Activated CD8-positive, alpha-beta memory T cell treated with anti-CD3 and anti-CD28 coated beads, Interleukin-2, amount 10 ng/mL, durations not matched to agents 7 days and 5 days (primary cell): Measurements from ENCODE around the gene CDRT15. TPM values are rescaled to one million over a fixed set of nuclear protein-coding genes. Genes with fewer than 3 reads are reported as not detected.
"Not testable (repeated sequence)": the region's sequence is repeated elsewhere in the genome, so short reads cannot be mapped to it uniquely, and the experiment has no call there.

ENCODE experiments used
- ATAC-seq: fragments of 150-1000 bp; cut with Tn5 transposase; one replicate; pipeline ENCODE4 v1.10.0; 2021; ENCODE audit warnings: moderate library complexity
- CTCF ChIA-PET: fragments of 350-600 bp; sonication (Branson Sonifier 250); formaldehyde crosslinking; loops from one replicate; lab custom pipeline; 2021; ENCODE audit warnings: antibody characterized with exemption; lab: Charles Lee
- DNase-seq: peaks from one replicate; pipeline ENCODE4 v3.0.0-alpha.2; 2020
- H3K27ac Mint-ChIP-seq: one replicate; pipeline ENCODE4 v1.8.0; 2021; ENCODE audit warnings: mild to moderate bottlenecking, mixed read lengths
- H3K27me3 Mint-ChIP-seq: one replicate; pipeline ENCODE4 v1.8.0; 2021; ENCODE audit warnings: mixed read lengths
- H3K36me3 Mint-ChIP-seq: one replicate; pipeline ENCODE4 v1.8.0; 2021; ENCODE audit warnings: mild to moderate bottlenecking, mixed read lengths
- H3K4me1 Mint-ChIP-seq: one replicate; pipeline ENCODE4 v1.8.0; 2021; ENCODE audit warnings: mixed read lengths
- H3K4me3 Mint-ChIP-seq: one replicate; pipeline ENCODE4 v1.8.0; 2021; ENCODE audit warnings: mild to moderate bottlenecking, moderate library complexity, mixed read lengths
- H3K9me3 Mint-ChIP-seq: one replicate; pipeline ENCODE4 v1.8.0; 2022; ENCODE audit warnings: low read depth, mixed read lengths
- total RNA-seq, 2 experiments: library from RNA; stranded (reverse); gene quantifications; one replicate each; pipeline ENCODE4 v1.2.3, GENCODE V29; 2021

Gene CDRT15
- not detected for total RNA-seq

DNA sequence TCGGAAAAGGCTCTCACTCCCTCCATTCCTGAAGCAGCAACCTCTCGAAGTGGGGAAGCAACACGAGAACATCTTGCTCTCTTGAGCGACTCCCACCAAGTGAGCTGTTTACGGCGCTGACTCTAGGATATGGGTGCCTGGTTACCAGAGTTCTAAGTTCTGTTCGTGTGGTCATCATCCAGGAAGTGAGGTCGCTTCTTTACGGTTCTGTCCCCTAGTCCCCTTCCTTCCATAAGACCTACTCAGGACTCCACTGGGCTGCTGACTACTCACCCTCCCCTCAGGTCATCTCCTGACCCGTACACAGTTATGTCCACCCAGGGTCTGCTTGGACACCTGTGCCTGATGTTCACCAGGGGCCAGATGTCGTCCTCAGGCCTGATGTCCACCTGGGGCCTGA is at the start of gene CDRT15:
TSS of gene CDRT15 (minus strand) at position 101 of the 400 bp plus-strand sequence. CDS start at position 72, 29 bp downstream.
- H3K4me3 Mint-ChIP-seq, H3K27ac Mint-ChIP-seq, H3K4me1 Mint-ChIP-seq, H3K9me3 Mint-ChIP-seq, H3K36me3 Mint-ChIP-seq, CTCF ChIA-PET, H3K27me3 Mint-ChIP-seq, ATAC-seq, DNase-seq: not testable (repeated sequence)

DNA sequence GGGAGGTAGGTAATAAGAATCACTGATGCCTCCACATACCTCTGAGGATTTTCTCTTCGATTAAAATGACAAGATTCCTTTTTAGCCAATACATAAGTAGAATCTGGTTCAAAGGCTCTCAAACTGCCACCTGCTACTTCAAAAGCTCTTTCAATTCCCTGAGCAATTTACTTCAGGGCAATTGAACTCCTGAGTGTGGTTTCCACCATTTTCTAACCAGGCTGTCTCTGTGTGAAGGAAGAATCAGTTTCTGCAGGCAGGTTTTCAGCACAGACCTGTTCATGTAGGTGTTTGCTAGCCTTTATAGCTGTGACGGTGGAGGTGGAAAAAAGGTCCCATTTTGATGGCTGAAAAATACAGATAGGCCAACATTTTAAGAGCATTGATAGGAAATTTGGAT is 46.1 kb upstream of the CDRT15 start:
- CTCF ChIA-PET: no interaction called here

DNA sequence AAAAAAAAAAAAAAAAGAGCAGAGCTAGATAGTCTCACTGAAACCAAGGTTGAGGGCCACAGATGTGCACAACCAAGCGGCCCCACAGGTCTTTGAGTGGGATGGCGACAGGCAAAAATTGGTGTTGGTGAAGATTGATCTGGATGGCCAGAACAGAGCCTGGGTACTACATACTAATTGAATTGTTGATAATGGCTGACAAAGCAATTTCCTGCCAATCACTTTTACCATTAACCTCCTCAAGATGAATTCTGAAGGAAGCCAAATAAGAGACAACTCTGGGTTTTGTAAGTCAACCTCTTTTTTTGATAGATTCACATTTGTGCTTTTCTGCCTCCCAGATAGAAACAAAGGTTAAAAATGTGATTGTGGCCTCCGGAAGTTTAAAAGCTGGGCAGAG is 44.9 kb upstream of the CDRT15 start:
- no peak for DNase-seq
- H3K4me3 Mint-ChIP-seq: no peak overlapping the region
- H3K9me3 Mint-ChIP-seq: no peaks in the 10 kb centered on the region
- H3K27me3 Mint-ChIP-seq: peaks cover 17% of the 10 kb centered on the region
- no peaks in the 10 kb centered on the region for H3K4me1 Mint-ChIP-seq
- H3K27ac Mint-ChIP-seq: no peak overlapping the region
- CTCF ChIA-PET: no interaction called here
- H3K36me3 Mint-ChIP-seq: peaks cover 1% of the 10 kb centered on the region
- no peak for ATAC-seq

More for the DNA sequence above, 46.1 kb upstream of the CDRT15 start:
- Mint-ChIP-seq H3K27me3 (peaks cover 14% of the 10 kb centered on the region), H3K36me3 (peaks cover 1% of the 10 kb centered on the region), H3K27ac (no peak overlapping the region), H3K4me1 (no peaks in the 10 kb centered on the region), H3K9me3 (no peaks in the 10 kb centered on the region), H3K4me3 (no peak overlapping the region)
- DNase-seq (no peak), ATAC-seq (no peak)

DNA sequence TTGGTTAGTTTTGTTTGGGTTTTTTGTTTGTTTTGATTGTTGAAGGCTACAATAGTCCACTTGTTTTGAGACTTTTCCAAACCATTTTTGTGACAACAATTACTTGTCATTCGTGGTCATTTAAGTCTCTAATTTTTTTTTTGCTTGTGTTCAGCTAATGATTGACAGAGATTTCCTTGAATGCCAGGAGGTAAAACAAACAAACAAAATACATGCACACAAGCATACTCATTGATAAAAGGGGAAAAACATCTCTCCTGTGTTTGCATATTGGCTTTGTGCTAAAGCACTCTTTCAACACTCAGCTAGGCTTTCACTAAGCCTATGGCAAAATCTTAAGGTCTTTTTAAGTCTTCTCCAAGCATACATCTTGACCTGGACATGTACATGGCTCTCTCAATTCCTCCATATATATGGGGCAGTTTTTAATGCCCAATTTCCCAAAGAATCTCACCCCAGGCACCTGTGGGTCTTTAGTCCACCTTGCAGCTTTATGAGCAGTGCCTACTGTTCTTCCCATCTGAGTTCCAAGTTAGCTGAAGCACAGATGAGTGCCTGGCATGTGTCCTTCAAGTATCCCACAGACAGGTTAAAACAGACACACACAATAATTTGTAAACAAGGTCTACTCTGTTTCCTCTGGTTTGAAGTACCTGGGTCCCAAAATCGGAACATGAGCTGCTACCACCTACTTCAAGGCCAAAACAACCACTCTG is 40.0 kb upstream of the CDRT15 start:
- peaks cover 3% of the 10 kb centered on the region for H3K36me3 Mint-ChIP-seq
- H3K4me3 Mint-ChIP-seq: no peak overlapping the region
- ATAC-seq (no peak), DNase-seq (no peak)
- peaks cover 17% of the 10 kb centered on the region for H3K27me3 Mint-ChIP-seq
- no peak overlapping the region for H3K27ac Mint-ChIP-seq
- H3K4me1 Mint-ChIP-seq: no peaks in the 10 kb centered on the region
- H3K9me3 Mint-ChIP-seq: peaks cover 7% of the 10 kb centered on the region
- CTCF ChIA-PET: no interaction called here

DNA sequence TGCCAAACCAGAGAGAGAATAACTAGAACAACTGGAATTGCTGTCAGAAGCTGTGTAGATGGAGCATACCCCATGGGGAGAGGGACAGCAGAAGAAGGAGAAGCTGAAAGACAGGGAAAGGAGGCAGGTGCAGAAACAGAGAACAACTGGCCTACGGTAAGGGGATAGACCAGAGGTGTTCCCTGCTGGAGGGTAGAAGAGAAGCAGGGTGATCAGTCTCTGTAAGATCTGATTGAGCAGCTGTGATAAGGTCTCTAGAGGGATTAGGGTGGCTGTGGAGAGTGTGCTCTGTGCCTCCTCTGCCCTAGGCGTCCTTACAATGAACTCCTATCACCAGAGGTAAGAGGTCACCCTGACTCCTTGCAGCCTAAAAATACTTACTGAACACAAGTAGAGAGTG is 33.8 kb upstream of the CDRT15 start:
- Mint-ChIP-seq H3K27me3 (peaks cover 11% of the 10 kb centered on the region), H3K4me3 (no peak overlapping the region), H3K36me3 (no peaks in the 10 kb centered on the region), H3K27ac (no peak overlapping the region), H3K4me1 (no peaks in the 10 kb centered on the region), H3K9me3 (peaks cover 7% of the 10 kb centered on the region)
- ATAC-seq: no peak
- DNase-seq: no peak
- CTCF ChIA-PET: no interaction called here

DNA sequence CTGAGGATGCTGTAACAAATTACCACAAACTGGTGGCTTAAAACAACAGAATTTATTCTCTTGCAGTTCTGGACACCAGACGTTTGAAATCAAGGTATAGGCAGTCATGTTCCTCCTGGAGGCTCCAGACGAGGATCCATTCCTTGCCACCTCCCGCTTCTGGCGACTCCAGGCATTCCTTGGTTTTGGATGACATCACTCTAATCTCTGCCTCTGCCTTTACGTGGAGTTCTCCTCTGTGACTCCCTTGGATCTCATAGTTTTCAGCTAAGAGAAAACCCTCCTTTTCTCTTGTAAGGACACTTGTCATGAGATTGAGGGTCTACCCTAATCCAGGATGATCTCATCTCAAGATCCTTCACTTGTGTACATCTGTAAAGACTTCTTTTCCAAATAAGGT is 32.8 kb upstream of the CDRT15 start:
- H3K27ac Mint-ChIP-seq: no peak overlapping the region
- ATAC-seq (no peak), DNase-seq (no peak)
- H3K9me3 Mint-ChIP-seq: peaks cover 4% of the 10 kb centered on the region
- H3K27me3 Mint-ChIP-seq: peaks cover 11% of the 10 kb centered on the region
- CTCF ChIA-PET: no interaction called here
- H3K4me1 Mint-ChIP-seq: no peaks in the 10 kb centered on the region
- no peaks in the 10 kb centered on the region for H3K36me3 Mint-ChIP-seq
- H3K4me3 Mint-ChIP-seq: no peak overlapping the region

DNA sequence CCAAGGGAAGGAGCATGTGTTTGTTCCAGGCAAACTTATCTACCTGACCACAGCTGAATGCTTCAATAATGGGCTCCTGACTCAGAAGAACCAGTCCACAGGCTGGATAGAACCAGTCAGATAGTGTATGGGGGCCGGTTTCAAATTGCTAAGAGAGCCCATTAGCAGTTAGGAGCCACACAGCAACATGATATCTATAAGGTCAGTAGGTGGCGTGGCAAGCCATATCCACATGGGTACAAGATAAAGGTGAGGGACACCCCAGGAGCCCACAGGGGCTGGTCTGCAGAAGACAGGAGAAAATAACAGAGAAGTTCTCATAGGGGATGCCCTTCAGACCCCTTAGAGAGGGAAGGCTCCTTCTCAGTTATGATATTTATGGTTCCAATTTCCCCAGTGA is 31.6 kb upstream of the CDRT15 start:
- CTCF ChIA-PET: no interaction called here
- no peaks in the 10 kb centered on the region for H3K9me3 Mint-ChIP-seq
- ATAC-seq (no peak), DNase-seq (no peak)
- no peaks in the 10 kb centered on the region for H3K36me3 Mint-ChIP-seq
- peaks cover 11% of the 10 kb centered on the region for H3K27me3 Mint-ChIP-seq
- no peaks in the 10 kb centered on the region for H3K4me1 Mint-ChIP-seq
- H3K27ac Mint-ChIP-seq: no peak overlapping the region
- no peak overlapping the region for H3K4me3 Mint-ChIP-seq

DNA sequence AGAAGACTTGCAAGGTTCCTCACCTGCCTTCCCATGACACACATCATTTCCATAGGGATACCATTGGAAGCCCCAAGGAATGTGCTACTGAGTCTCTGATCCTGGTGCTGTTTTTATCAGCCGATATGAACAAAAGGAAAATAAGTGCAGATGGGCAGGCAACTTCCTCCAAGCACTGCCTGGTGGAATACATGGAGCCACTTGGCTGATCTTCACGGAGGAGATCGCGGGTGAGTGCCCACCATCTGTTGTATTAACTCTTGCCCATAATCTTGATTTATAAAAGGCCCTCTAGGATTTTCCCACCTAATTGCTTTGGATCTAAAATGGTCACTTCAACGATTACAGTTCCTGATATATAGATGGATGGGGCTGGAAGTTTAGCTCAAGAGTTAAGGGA is 24.7 kb upstream of the CDRT15 start:
- Mint-ChIP-seq H3K4me3 (no peak overlapping the region), H3K9me3 (no peaks in the 10 kb centered on the region), H3K4me1 (no peaks in the 10 kb centered on the region), H3K27me3 (peaks cover 7% of the 10 kb centered on the region), H3K27ac (no peak overlapping the region), H3K36me3 (no peaks in the 10 kb centered on the region)
- no peak for DNase-seq
- CTCF ChIA-PET: no interaction called here
- no peak for ATAC-seq

DNA sequence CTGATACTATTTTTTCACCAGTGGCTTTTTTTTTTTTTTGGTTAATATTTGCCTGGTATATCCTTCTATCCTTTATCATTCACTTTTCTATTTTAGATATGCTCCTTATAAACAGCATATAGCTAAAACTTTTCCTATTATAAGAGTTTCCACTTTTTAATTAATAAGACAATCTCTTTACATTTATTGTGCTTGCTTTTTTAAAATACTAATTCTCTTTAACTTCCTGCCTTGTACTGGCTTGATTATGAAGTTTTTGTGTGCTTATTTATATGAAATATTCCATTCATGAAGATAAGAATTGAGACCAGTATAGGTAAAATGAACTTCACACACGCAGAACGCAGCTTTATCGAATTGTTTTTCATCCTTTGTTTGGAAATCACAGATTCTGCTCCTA is 9.0 kb upstream of the CDRT15 start:
- no peak for DNase-seq
- H3K36me3 Mint-ChIP-seq: no peaks in the 10 kb centered on the region
- ATAC-seq: no peak
- no peak overlapping the region for H3K27ac Mint-ChIP-seq
- H3K27me3 Mint-ChIP-seq: peaks cover 2% of the 10 kb centered on the region
- H3K4me1 Mint-ChIP-seq: no peaks in the 10 kb centered on the region
- CTCF ChIA-PET: interaction anchor here (1.8 kb wide), 1 partner anchor 57 kb away, joined by 3 read pairs; no protein-coding TSS in a partner anchor
- no peaks in the 10 kb centered on the region for H3K9me3 Mint-ChIP-seq
- no peak overlapping the region for H3K4me3 Mint-ChIP-seq

DNA sequence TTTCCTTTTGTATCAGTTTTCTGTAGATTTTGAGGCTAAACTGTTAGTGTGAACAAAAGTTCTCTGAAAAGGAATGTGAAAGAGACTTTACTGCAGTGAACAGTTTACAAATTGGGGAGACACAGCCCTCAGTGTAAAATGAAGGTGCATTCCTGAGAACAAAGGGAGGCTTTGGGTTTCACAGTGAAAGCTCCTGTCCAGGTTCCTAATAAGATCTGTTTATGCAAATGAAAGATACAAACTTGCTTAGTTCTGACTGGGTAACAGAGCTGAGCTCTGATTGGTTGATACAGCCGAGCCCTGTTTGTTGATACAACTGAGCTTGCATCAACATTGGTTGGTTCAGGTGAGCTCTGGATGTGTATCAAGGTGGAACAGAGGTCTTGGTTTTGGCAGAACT is 8.3 kb upstream of the CDRT15 start:
- Mint-ChIP-seq H3K36me3 (no peaks in the 10 kb centered on the region), H3K4me3 (no peak overlapping the region), H3K27ac (no peak overlapping the region), H3K27me3 (peaks cover 2% of the 10 kb centered on the region), H3K9me3 (no peaks in the 10 kb centered on the region), H3K4me1 (no peaks in the 10 kb centered on the region)
- ATAC-seq (no peak), DNase-seq (no peak)
- CTCF ChIA-PET: interaction anchor here (1.8 kb wide), 1 partner anchor 57 kb away, joined by 3 read pairs; no protein-coding TSS in a partner anchor

DNA sequence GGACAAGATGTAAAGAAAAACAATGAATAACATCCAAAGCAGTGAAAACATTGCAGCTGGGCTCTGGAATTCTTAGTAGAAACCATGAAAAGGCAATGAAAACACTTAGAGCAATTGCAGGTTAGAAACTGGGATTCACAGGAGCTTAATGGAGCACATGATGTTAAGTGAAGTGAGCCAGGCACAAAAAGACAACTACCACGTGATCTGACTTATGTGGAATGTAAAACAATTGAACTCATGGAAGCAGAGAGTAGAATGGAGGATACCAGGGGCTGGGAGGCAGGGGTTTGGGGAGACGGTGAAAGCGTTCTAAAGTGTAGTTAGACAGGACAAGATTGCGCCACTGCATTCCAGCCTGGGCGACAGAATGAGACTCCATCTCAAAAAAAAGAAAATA is 2.6 kb upstream of the CDRT15 start:
- CTCF ChIA-PET, H3K4me1 Mint-ChIP-seq, H3K4me3 Mint-ChIP-seq, H3K9me3 Mint-ChIP-seq, ATAC-seq, DNase-seq, H3K36me3 Mint-ChIP-seq, H3K27ac Mint-ChIP-seq, H3K27me3 Mint-ChIP-seq: not testable (repeated sequence)

DNA sequence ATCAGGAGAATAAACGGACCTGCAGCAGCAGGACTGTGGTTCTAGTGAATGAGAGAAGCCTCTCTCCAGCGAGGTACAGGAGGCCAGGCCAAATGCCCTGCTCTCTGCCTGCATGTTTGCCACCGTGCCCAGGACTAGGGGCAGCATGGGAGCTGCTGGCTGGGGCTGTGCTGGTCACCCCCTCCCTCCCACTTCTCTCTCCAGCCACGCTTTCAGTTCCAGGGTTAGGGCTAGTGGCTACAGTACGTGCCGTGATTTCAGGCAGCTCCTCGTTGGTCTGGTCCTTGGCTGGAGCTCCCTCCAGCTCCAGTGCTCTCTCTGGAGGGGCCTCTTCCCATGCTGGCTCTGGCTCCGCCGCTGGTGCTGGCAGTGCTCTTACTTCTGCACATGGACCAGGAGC is 630 bp downstream of the CDRT15 start:
- H3K27me3 Mint-ChIP-seq, CTCF ChIA-PET, H3K4me3 Mint-ChIP-seq, DNase-seq, H3K4me1 Mint-ChIP-seq, H3K9me3 Mint-ChIP-seq, H3K27ac Mint-ChIP-seq, ATAC-seq, H3K36me3 Mint-ChIP-seq: not testable (repeated sequence)

DNA sequence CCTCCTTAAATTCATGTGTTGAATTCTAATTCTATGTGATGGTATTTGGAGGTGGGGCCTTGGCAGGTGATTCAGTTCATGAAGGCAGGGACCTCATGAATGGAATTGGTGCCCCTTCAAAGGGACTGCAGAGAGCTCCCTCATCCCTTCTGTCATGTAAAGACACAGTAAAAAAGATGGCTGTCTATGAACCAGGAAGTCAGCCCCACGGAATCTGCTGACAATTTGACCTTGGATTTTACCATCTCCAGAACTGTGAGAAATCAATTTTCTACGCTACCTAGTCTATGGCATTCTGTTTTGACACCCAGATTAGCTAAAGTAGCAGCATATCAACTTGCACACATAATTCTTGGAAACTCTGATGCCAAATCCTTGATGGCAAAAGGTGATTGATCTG is 1.6 kb downstream of the CDRT15 start:
- ATAC-seq, H3K4me1 Mint-ChIP-seq, DNase-seq, H3K9me3 Mint-ChIP-seq, H3K36me3 Mint-ChIP-seq, H3K4me3 Mint-ChIP-seq, H3K27ac Mint-ChIP-seq, H3K27me3 Mint-ChIP-seq, CTCF ChIA-PET: not testable (repeated sequence)

DNA sequence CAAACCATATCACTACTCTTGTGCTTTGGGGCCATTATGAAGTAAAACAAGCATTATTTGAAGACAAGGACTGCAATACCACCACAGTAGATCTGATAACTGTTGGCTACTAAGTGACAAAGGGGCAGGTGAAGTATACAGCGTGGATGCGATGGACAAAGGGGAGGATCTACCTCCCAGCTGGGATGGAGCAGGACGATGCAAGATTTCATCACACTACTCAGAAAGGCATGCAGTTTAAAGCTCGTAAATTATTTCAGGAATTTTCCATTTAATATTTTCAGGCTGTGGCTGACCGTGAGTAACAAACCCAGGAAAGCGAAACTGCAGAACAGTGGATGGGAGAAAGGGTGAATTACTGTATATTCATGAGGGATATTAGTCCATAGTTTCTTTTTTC is 5.5 kb downstream of the CDRT15 start:
- DNase-seq, ATAC-seq, H3K9me3 Mint-ChIP-seq, H3K36me3 Mint-ChIP-seq, H3K27ac Mint-ChIP-seq, CTCF ChIA-PET, H3K27me3 Mint-ChIP-seq, H3K4me3 Mint-ChIP-seq, H3K4me1 Mint-ChIP-seq: not testable (repeated sequence)
